Activated naive CD4-positive, alpha-beta T cell treated with anti-CD3 and anti-CD28 coated beads for 36 hours (primary cell): ENCODE results near the gene SEC24C. TPM values are rescaled to one million over a fixed set of nuclear protein-coding genes. Genes with fewer than 3 reads are reported as not detected.
"Not testable (repeated sequence)": the region's sequence is repeated elsewhere in the genome, so short reads cannot be mapped to it uniquely, and the experiment has no call there.

Source experiments
- CTCF ChIA-PET: fragments of 350-600 bp; sonication (Branson Sonifier 250); formaldehyde crosslinking; loops from one replicate; lab custom pipeline; 2021; ENCODE audit warnings: antibody characterized with exemption; lab: Charles Lee
- DNase-seq: peaks from one replicate; pipeline ENCODE4 v3.0.0-alpha.2; 2020
- H3K27ac Mint-ChIP-seq: one replicate; pipeline ENCODE4 v1.8.0; 2021; ENCODE audit warnings: mild to moderate bottlenecking, mixed read lengths
- H3K27me3 Mint-ChIP-seq: one replicate; pipeline ENCODE4 v1.8.0; 2021; ENCODE audit warnings: low read depth, mixed read lengths
- H3K36me3 Mint-ChIP-seq: one replicate; pipeline ENCODE4 v1.8.0; 2021; ENCODE audit warnings: low read depth, mixed read lengths
- H3K4me1 Mint-ChIP-seq: one replicate; pipeline ENCODE4 v1.8.0; 2021; ENCODE audit warnings: low read depth, mixed read lengths
- H3K4me3 Mint-ChIP-seq: one replicate; pipeline ENCODE4 v1.8.0; 2021; ENCODE audit warnings: mild to moderate bottlenecking, moderate library complexity, mixed read lengths
- H3K9me3 Mint-ChIP-seq: one replicate; pipeline ENCODE4 v1.8.0; 2021; ENCODE audit warnings: mixed read lengths
- intact Hi-C: fragments of 100-400 bp; cut with micrococcal nuclease; formaldehyde crosslinking; loops from one replicate; pipeline ENCODE4 v1.15.1; 2023
- total RNA-seq, 2 experiments: library from RNA; stranded (reverse); gene quantifications; one replicate each; pipeline ENCODE4 v1.2.3, GENCODE V29; 2021

SEC24C gene
- total RNA-seq, 2 experiments from 2014 or later, result 67.0 to 68.1 TPM

DNA sequence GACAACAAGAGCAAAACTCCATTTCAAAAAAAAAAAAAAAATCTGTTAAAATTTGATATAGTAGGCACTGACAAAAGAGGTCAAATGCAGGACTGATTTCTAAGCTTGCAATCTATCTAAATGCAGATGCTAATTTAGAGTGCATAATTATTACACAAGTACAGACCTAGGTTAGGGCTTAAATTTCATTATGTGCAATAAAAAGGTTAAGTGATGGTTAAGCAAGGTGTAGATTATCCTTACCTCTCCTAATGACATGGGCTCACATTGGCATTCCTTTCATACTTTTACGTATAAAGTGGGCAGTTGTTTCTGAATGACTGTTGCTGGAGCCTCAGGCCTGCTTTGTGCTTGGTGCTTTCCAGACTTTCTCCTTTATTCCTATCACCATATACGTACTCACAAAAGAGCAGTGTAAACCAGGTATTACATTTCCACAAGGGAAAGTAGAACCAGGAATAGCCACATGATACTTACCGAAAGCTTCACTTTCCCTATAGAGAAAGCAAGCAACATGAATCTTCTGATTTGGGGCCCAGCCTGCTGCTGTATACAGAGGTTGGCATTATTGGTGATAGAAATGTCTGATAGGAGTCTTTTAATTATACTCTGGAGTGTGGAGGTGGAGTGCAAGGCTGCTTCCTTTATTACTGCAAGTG is 35.5 kb downstream of the SEC24C start:
- Mint-ChIP-seq H3K27me3 (no peaks in the 10 kb centered on the region), H3K9me3 (no peaks in the 10 kb centered on the region), H3K4me3 (peak overlapping the region; percentile 8), H3K27ac (peak overlapping the region; percentile 27), H3K36me3 (peaks cover 21% of the 10 kb centered on the region), H3K4me1 (peaks cover 52% of the 10 kb centered on the region)
- DNase-seq, result no peak
- CTCF ChIA-PET, result interaction anchor here (4.2 kb wide), 1 partner anchor 11 kb away, joined by 17 read pairs; no protein-coding TSS in a partner anchor
- intact Hi-C loops, result no loop called here

DNA sequence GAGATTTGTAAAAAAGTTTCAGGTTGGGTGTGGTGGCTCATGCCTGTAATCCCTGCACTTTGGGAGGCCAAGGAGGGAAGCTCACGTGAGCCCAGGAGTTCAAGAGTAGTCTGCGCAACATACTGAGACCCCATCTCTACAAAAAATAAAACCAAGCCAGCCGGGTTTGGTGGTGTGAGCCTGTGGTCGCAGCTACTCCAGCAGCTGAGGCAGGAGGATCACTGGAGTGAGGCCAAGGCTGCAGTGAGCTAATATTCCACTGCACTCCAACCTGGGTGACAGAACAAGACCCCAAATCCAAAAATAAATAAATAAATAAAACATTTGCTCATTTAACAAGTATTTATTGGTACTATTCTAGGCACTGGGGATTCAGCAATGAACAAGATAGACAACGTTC is 36.1 kb downstream of the SEC24C start:
- H3K36me3 Mint-ChIP-seq, result peaks cover 19% of the 10 kb centered on the region
- no peak for DNase-seq
- H3K4me3 Mint-ChIP-seq, result peak overlapping the region; percentile 98
- H3K27me3 Mint-ChIP-seq, result no peaks in the 10 kb centered on the region
- CTCF ChIA-PET, result interaction anchor here (0.5 to 4.2 kb wide), 2 partner anchors 12 to 204 kb away, joined by 3 to 17 read pairs; no protein-coding TSS in a partner anchor
- H3K9me3 Mint-ChIP-seq, result no peaks in the 10 kb centered on the region
- intact Hi-C loops, result no loop called here
- peaks cover 50% of the 10 kb centered on the region for H3K4me1 Mint-ChIP-seq
- no peak overlapping the region for H3K27ac Mint-ChIP-seq

DNA sequence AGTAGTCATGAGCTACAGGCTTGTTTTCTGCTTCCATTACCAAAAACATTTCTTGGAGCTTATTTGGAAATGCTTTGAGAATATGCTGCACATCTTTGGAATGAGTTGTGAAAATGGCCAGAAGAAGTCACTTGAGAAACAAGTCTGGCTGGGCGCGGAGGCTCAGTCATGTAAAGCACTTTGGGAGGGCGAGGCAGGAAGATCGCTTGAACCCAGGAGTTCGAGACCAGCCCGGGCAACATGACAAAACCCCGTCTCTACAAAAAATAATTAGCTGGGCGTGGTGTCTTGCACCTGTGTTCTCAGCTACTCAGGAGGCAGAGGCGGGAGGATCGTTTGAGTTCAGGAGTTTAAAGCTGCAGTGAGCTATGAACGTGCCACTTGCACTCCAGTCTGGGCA is 36.8 kb downstream of the SEC24C start:
- CTCF ChIA-PET, result interaction anchor here (0.5 to 4.2 kb wide), 5 partner anchors 8 to 204 kb away, joined by 3 to 17 read pairs (median 4); a partner anchor contains a TSS
- H3K27ac Mint-ChIP-seq, result peak overlapping the region; percentile 98

DNA sequence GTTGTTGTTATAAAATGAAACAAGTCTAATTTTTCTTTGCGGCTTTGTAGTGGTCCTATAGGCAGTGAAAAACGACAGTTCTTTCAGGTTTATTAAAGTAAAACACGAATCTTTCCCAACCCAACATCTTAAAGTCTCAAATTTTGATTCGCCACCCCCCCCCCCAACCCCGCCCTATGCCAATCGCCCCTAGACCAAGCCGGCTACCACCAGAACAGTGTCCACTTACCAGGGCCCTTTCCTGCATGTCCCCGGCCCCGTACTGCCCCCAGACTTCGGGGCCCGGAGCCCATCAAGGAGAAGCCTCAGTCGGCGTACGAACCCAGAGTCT is 37.3 kb downstream of the SEC24C start:
- CTCF ChIA-PET, result interaction anchor here (0.7 to 4.2 kb wide), 5 partner anchors 9 to 147 kb away, joined by 4 to 17 read pairs (median 4); a partner anchor contains a TSS
- intact Hi-C loops, result no loop called here
- DNase-seq, result no peak
- Mint-ChIP-seq H3K9me3 (no peaks in the 10 kb centered on the region), H3K27ac (peak overlapping the region; percentile 98), H3K27me3 (no peaks in the 10 kb centered on the region), H3K36me3 (peaks cover 12% of the 10 kb centered on the region), H3K4me1 (peaks cover 51% of the 10 kb centered on the region), H3K4me3 (peak overlapping the region; percentile 98)

More for the DNA sequence above, 36.8 kb downstream of the SEC24C start:
- intact Hi-C loops, result no loop called here
- Mint-ChIP-seq H3K4me1 (peaks cover 46% of the 10 kb centered on the region), H3K36me3 (peaks cover 12% of the 10 kb centered on the region), H3K9me3 (no peaks in the 10 kb centered on the region), H3K27me3 (no peaks in the 10 kb centered on the region), H3K4me3 (peak overlapping the region; percentile 98)
- no peak for DNase-seq

DNA sequence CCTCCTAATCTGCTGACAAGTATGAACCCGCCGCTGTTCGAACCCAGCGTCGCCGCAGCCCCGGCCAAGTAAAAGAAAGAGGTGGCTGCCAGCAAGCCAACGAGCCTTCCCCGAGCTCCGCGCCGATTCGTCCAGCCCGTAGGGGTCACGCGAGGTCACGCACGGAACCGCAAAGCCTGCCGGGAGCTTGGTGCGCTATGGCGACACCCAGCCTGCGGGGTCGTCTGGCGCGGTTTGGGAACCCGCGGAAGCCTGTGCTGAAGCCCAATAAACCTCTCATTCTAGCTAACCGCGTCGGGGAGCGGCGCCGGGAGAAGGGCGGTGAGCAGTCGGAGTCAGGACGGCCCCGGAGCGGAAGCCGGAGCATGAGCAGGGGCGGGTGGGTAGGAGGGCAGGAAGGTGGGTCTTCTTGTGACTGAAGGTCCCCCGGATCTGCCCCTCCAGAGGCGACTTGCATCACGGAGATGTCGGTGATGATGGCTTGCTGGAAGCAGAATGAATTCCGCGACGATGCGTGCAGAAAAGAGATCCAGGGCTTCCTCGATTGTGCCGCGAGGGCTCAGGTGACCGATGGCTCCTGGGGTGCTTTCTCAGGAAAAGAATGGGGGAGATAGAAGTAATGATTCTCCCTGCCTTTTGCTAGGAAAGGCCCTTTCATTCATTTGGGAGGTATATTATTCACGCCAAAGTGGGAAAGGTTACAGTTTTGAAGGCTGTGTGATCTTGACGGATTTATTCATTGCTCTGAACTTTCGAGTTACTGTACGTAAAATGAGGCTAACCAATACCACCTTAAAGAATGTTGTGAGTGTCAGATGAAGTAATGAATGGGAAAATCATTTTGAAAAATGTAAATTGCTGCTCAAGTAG is 37.9 kb downstream of the SEC24C start, which contains the start of gene CHCHD1:
Gene CHCHD1, plus strand, starts transcription at position 170 of the 870 bp plus-strand sequence. Its CDS starts 28 bp downstream, at position 198.
- Mint-ChIP-seq H3K27ac (peak within 1 kb of the TSS; percentile 98), H3K36me3 (peaks cover 8% of the 10 kb centered on the region), H3K4me3 (peak within 1 kb of the TSS; percentile 98), H3K9me3 (no peaks in the 10 kb centered on the region), H3K27me3 (no peaks in the 10 kb centered on the region), H3K4me1 (peaks cover 50% of the 10 kb centered on the region)
- CTCF ChIA-PET, result interaction anchor here (0.7 to 4.2 kb wide), 5 partner anchors 10 to 147 kb away, joined by 4 to 17 read pairs (median 4); a partner anchor contains a TSS
- DNase-seq, result peak; percentile 97
- intact Hi-C loops, result loop anchor here (2.0 kb wide), 1 partner anchor 535 kb away; the partner anchor contains the start of gene DNAJC9

DNA sequence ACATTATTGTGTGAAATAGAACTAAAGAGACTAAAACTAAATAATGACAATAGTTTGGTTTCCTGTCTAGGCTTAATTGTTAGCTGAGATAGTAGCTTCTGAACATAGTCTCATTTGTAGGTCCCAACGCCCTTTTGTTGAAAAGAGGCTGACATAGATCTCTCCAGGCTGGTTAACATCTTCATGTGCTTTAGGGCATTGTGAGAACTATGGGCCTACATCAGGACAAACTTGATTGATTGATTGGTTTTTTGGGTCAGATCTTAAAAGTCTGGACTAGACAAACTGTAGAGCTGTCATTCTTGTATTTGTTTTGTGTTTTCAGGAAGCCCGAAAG is 38.5 kb downstream of the SEC24C start:
- H3K27ac Mint-ChIP-seq, result peak overlapping the region; percentile 98
- no peaks in the 10 kb centered on the region for H3K27me3 Mint-ChIP-seq
- peaks cover 50% of the 10 kb centered on the region for H3K4me1 Mint-ChIP-seq
- no peaks in the 10 kb centered on the region for H3K9me3 Mint-ChIP-seq
- intact Hi-C loops, result loop anchor here (2.0 kb wide), 1 partner anchor 536 kb away; the partner anchor contains the start of gene DNAJC9
- DNase-seq, result no peak
- peak overlapping the region; percentile 98 for H3K4me3 Mint-ChIP-seq
- H3K36me3 Mint-ChIP-seq, result peaks cover 4% of the 10 kb centered on the region
- CTCF ChIA-PET, result interaction anchor here (1.0 to 4.2 kb wide), 2 partner anchors 10 to 14 kb away, joined by 5 to 17 read pairs; a partner anchor contains a TSS

DNA sequence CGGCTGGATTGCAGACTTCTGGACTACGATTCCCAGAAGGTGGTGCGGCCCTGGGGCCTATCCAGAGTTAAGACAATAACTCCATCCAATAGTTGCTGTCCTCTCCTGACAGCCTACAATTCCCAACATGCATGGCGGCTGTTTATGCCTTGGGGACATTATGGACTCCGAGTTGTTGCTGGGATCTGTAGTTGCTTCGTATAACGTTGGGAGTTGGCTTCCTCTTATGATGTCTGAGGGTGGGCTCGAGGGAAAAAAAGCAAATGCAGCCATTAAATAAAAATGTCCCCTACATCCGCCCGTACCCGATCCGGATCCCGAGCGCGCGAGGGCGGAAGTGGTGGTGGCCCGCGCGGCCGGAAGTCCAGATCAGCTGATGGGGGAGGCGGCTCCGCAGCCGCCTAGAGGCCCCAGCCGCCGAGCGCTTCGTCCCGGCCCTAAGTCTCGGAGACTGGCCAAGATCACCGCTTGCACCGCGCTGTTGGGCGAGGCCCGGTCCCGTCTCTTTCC is 41.1 kb downstream of the SEC24C start, which contains the start of gene ZSWIM8:
Gene ZSWIM8, plus strand, starts transcription at position 396 of the 510 bp plus-strand sequence. CDS start 273 bp downstream, outside the sequence.
- CTCF ChIA-PET, result interaction anchor here (1.0 kb wide), 1 partner anchor 95 kb away, joined by 3 read pairs; no protein-coding TSS in a partner anchor
- peaks cover 42% of the 10 kb centered on the region for H3K4me1 Mint-ChIP-seq
- peak within 1 kb of the TSS; percentile 97 for H3K27ac Mint-ChIP-seq
- intact Hi-C loops, result loop anchor here (1.0 kb wide), 5 partner anchors 13 to 366 kb away; partner anchors contain the start of genes ADK, NDST2 and SEC24C
- H3K36me3 Mint-ChIP-seq, result peaks cover 4% of the 10 kb centered on the region
- H3K27me3 Mint-ChIP-seq, result no peaks in the 10 kb centered on the region
- DNase-seq, result peak; percentile 89
- peak within 1 kb of the TSS; percentile 98 for H3K4me3 Mint-ChIP-seq
- H3K9me3 Mint-ChIP-seq, result no peaks in the 10 kb centered on the region

DNA sequence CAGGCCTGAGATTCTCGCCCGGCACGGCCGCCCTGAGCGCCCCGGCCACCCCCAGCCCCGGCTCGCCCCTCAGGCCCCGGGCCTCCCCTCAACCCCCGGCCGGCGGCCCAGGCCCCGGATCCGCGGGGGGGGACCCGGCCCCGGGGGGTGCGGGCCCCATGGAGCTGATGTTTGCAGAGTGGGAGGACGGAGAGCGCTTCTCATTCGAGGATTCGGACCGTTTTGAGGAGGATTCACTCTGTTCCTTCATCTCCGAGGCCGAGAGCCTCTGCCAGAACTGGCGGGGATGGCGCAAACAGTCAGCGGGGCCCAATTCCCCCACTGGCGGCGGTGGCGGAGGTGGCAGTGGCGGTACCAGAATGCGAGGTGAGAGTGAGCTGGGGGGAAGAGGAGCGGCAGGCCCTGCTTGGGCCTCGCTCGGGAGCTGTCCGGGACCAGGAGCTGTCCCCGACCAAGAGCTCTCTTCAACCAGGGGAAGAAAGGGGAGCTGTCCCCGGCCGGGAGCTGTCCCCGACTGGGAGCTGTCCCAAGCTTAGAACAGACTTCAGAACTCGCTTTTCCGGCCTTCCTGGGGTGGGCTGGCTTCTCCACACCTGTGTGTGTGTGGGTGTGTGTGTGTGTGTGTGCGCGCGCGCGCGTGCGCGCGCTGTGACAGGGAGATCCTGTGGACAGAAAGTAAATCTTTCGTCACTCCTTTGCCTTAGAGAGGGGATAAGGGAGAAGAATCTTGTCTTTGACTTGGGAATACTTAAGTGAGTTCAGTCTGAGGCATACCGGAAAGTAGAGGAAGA is 41.7 kb downstream of the SEC24C start:
- DNase-seq, result peak; percentile 50
- Mint-ChIP-seq H3K4me3 (peak overlapping the region; percentile 98), H3K27ac (peak overlapping the region; percentile 97), H3K4me1 (peaks cover 37% of the 10 kb centered on the region), H3K9me3 (no peaks in the 10 kb centered on the region), H3K36me3 (peaks cover 4% of the 10 kb centered on the region), H3K27me3 (no peaks in the 10 kb centered on the region)
- CTCF ChIA-PET, result interaction anchor here (1.0 to 1.6 kb wide), 3 partner anchors 13 to 94 kb away, joined by 3 to 11 read pairs (median 9); a partner anchor contains a TSS
- intact Hi-C loops, result loop anchor here (1.0 kb wide), 5 partner anchors 14 to 365 kb away; partner anchors contain the start of genes ADK, NDST2 and SEC24C

DNA sequence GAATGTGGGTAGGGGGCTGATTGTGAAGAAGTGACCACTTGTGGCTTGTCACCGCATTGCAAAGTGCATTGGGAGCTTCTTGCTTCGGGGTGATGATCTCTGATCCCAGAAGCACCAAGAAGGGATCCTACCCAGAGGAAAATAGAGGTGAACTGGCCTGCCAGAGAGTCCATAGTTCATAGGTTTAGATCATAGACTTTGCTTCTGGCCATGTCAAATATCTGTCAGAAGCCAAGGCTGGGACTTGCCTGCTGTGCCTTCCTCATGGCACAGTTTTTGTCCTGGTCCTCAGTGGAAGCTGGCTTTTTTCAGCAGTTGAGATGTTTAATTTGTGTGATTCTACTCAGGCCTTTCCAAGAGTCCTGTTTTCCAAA is 42.3 kb downstream of the SEC24C start:
- CTCF ChIA-PET, result interaction anchor here (1.0 to 1.6 kb wide), 4 partner anchors 14 to 94 kb away, joined by 3 to 11 read pairs (median 7); a partner anchor contains a TSS
- peak overlapping the region; percentile 98 for H3K4me3 Mint-ChIP-seq
- H3K27ac Mint-ChIP-seq, result peak overlapping the region; percentile 62
- no peak for DNase-seq
- H3K9me3 Mint-ChIP-seq, result no peaks in the 10 kb centered on the region
- peaks cover 34% of the 10 kb centered on the region for H3K4me1 Mint-ChIP-seq
- H3K27me3 Mint-ChIP-seq, result no peaks in the 10 kb centered on the region
- intact Hi-C loops, result no loop called here
- peaks cover 9% of the 10 kb centered on the region for H3K36me3 Mint-ChIP-seq

DNA sequence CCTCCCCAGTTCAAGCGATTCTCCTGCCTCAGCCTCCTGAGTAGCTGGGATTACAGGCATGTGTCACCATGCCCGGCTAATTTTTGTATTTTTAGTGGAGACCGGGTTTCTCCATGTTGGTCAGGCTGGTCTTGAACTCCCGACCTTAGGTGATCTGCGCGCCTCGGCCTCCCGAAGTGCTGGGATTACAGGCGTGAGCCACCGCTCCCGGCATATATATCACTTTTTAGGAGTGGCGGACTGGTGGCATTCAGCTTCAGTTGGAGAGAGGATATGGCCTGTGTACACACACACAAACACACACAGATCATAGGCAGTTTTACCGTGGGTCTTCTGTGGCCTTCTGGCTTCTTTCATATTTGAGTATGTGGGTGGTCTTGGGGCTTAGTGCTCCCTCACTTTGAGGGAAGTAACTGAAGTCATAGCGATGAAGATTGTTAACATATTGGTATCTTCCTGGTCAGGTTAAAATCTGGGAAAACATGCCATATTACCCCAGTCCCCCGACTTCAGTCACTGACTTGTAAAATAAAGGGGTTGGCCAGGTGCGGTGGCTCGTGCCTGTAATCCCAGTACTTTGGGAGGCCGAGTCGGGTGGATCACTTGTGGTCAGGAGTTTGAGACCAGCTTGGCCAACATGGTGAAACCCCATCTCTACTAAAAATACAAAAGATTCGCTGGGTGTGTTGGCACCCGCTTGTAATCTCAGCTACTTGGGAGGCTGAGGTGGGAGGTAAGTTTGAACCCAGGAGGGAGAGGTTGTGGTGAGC is 43.0 kb downstream of the SEC24C start:
- H3K9me3 Mint-ChIP-seq, intact Hi-C loops: not testable (repeated sequence)

More for the DNA sequence above, 43.0 kb downstream of the SEC24C start:
- not testable (repeated sequence) for H3K27me3 Mint-ChIP-seq, H3K27ac Mint-ChIP-seq, DNase-seq
- CTCF ChIA-PET, result interaction anchor here (1.5 to 1.6 kb wide), 3 partner anchors 14 to 22 kb away, joined by 5 to 11 read pairs (median 9); a partner anchor contains a TSS
- peaks cover 10% of the 10 kb centered on the region for H3K36me3 Mint-ChIP-seq
- peak overlapping the region; percentile 14 for H3K4me3 Mint-ChIP-seq
- peaks cover 32% of the 10 kb centered on the region for H3K4me1 Mint-ChIP-seq
